Endometrial microvascular endothelial cells (primary cell): ENCODE results near the gene ABRACL. TPM values are rescaled to one million over a fixed set of nuclear protein-coding genes. Genes with fewer than 3 reads are reported as not detected.
"Not testable (repeated sequence)": the region's sequence is repeated elsewhere in the genome, so short reads cannot be mapped to it uniquely, and the experiment has no call there.

Experiments
- in situ Hi-C: cut with HindIII; loops from 2 replicates; pipeline ENCODE4 v1.10.0; 2017; ENCODE audit warnings: low sequenced_read_pairs, low pct_unique_long_range_greater_than_20kb; ENCODE audit errors: inconsistent ontology term
- total RNA-seq: library from RNA; depleted of rRNA; stranded (reverse); fragments of >200 nt; gene quantifications from one replicate; pipeline ENCODE4 v1.2.3, GENCODE V29; 2015; ENCODE audit errors: inconsistent ontology term

Gene ABRACL
- total RNA-seq = 108 TPM

- in situ Hi-C loops = no loop called here
These were observed at the start of gene ABRACL for GRCh38 chr6:139028658-139029469. Gene ABRACL (plus strand): TSS chr6:139028745. CDS start chr6:139034161, 5,416 bp downstream.

GRCh38 chr6:138979365-138979764 lies 49.2 kb upstream of the ABRACL start:
- in situ Hi-C loops = no loop called here

GRCh38 chr6:138979813-138980668 lies 48.5 kb upstream of the ABRACL start:
- in situ Hi-C loops = no loop called here

- in situ Hi-C loops = no loop called here
These were observed 47.1 kb upstream of the ABRACL start for GRCh38 chr6:138981416-138981815.

- in situ Hi-C loops = no loop called here
These were observed 42.0 kb upstream of the ABRACL start for GRCh38 chr6:138986578-138986977.

GRCh38 chr6:138987080-138987642 lies 41.4 kb upstream of the ABRACL start:
- in situ Hi-C loops = no loop called here

- in situ Hi-C loops = no loop called here
These were observed 40.7 kb upstream of the ABRACL start, which contains the start of gene REPS1 for GRCh38 chr6:138987643-138988468. Gene REPS1 (minus strand): TSS chr6:138988253. CDS start chr6:138987682, 571 bp downstream.

GRCh38 chr6:138988469-138988834 lies 40.1 kb upstream of the ABRACL start:
- in situ Hi-C loops = no loop called here

GRCh38 chr6:138989098-138989983 lies 39.2 kb upstream of the ABRACL start:
- in situ Hi-C loops = no loop called here

GRCh38 chr6:138991206-138991605 lies 37.3 kb upstream of the ABRACL start:
- in situ Hi-C loops = no loop called here

- in situ Hi-C loops = not testable (repeated sequence)
These were observed 35.6 kb upstream of the ABRACL start for GRCh38 chr6:138992965-138993364.

- in situ Hi-C loops = not testable (repeated sequence)
These were observed 35.1 kb upstream of the ABRACL start for GRCh38 chr6:138993410-138993809.

GRCh38 chr6:138996524-138996923 lies 32.0 kb upstream of the ABRACL start:
- in situ Hi-C loops = no loop called here

- in situ Hi-C loops = no loop called here
These were observed 31.4 kb upstream of the ABRACL start for GRCh38 chr6:138997136-138997535.

- in situ Hi-C loops = no loop called here
These were observed 28.4 kb upstream of the ABRACL start for GRCh38 chr6:138999949-139000725.

GRCh38 chr6:139003751-139004150 lies 24.8 kb upstream of the ABRACL start:
- in situ Hi-C loops = no loop called here

- in situ Hi-C loops = no loop called here
These were observed 22.1 kb upstream of the ABRACL start for GRCh38 chr6:139006477-139006876.
